Stimulated activated naive CD4-positive, alpha-beta T cell treated with Interleukin-2 at 50 U/mL for 16 hours (primary cell): ENCODE data around the gene MAGEB4.

ENCODE experiments used
- DNase-seq: peaks from one replicate; lab custom pipeline; 2025; lab: John Stamatoyannopoulos, UW

The MAGEB4 gene

DNA sequence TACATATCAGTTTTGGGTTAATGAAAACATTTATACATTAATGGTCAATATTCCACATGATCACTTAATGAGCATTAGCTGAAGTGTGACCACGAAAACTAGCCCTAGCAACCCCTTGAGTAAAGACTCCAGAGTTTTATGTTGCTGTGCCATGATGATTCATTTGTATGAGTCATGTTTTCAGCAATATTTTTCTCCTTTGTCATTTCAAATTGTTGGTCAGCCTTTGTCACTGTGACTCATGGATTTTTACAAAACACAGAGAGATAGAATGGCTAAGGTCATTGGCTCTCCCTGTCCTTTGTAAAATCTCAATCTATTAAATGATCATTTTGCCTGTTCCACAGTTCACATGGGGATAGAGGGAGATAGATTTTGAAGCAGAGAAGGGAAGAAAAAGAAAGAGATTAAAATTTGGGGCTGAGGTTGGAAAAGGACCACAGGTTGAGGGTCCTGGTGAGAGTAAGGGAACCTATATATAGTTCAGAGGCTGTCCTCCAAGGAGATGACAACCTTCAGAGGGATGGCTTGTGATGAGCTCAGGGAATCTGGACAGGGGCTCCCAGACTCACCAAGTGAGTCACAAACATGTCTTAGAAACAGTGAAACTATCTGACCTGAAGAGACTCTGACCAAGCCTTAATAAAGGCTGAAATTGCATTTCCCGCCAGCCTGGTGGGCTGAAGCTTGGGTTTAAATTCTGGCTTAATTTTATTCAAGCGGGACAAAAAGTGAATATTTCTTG is 41.8 kb downstream of the MAGEB4 start:
- DNase-seq, result no peak
